HG02884 (cell line): ENCODE data around the gene GALNT4.

Experiments
- ATAC-seq: cut with Tn5 transposase; IDR thresholded peaks from one replicate; pipeline ENCODE4 v1.9.1; 2021; ENCODE audit warnings: mild to moderate bottlenecking, moderate library complexity; ENCODE audit not compliant: unreplicated experiment

The GALNT4 gene

DNA sequence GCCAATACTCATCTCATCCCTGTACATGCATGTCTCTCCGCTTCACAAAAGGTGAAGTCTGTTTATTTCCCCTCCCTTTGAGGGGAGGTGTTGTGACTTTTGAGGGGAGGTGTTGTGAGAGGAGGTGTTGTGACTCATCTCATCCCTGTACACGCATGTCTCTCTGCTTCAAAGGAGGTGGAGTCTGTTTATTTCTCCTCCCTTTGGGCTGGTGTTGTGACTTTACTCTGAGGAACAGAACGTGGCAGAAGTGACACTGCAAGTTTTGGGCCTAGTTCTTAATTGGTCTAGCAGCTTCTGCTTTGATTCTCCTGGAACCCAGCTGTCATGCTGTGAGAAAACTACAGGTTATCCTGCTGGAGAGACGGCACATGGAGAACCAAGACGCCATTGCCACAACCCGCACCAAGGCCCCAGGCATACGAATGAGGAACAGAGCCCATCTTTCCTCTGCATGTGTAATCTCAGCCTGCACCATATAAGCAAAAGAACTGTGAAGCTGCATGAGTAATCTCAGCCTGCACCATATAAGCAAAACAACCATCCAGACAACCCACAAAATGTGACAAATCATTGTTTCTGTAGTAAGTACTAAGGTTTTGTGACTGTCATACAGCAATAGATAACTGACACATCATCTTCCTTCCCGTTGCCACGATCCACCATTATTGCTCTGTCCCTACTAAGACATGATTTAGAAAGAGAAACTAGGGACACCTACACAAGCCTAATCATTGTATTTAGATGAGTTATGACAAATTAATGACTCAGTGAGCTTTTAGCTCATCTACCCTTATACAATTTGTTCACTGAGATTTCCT lies 30.0 kb downstream of the GALNT4 start:
- ATAC-seq: peak; percentile 63

DNA sequence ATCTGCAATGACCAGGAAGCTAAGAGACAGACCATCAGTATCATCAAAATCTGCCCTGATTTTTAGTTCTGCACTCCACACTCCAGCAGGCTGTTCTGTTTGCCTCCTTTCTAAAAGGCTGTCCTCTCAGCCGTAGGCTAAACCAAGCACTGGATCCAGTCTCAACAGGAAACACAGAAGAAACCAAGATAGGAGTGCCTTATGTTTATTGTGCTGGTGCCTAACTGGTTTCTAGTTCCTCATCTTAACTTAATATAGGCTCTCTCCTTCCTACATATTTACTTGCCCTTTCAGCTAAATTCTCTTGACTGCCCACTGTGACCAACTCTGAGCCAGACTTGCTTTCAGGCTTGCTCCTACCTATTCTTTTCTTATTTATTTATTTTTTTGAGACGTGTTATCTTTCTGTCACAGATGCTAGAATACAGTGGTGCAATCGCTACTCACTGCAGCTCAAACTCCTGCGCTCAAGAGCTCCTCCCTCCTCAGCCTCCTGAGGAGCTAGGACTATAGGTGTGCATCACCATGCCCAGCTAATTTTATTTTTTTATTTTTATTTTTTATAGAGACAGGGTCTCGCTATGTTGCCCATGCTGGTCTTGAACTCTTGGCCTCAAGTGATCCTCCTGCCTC lies 30.8 kb downstream of the GALNT4 start:
- peak; percentile 30 for ATAC-seq

DNA sequence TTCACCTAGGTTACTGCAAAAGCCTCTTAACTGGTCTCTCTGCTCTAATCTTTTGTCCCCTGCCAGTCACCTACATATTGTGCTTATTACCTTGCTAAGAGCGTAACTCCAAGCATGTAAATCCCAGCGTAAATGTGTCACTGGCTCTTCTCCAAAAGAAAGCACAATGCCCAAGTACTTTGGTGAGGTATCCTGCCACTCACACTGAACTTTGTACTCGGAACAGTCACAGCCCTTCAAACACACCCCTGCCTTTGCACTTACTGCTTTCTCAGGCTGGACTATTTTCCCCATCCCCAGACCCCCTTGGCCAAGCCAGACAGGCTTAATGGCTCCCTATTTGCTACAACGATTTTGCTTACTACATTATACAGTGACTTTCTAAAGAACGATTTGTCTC lies 31.7 kb downstream of the GALNT4 start:
- ATAC-seq: no peak

DNA sequence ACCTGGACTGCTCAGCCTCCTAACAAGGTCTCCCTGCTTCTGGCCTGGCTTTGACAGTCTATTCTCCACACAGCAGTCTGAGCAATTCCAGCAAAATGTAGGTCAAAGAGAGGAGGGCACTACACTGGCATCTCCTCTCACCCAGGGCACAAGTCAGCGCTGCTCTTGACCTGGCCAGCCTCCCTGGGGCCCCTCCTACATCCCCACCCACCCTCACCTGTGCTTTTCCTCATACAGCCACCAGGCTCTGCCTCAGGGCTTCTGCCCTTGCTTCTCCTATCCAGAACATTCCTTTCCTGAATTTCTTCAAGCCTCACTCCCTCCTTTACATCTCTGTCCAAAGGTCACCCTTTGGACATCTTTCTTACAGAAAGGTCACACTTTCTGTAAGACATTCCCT lies 33.7 kb downstream of the GALNT4 start:
- no peak for ATAC-seq

DNA sequence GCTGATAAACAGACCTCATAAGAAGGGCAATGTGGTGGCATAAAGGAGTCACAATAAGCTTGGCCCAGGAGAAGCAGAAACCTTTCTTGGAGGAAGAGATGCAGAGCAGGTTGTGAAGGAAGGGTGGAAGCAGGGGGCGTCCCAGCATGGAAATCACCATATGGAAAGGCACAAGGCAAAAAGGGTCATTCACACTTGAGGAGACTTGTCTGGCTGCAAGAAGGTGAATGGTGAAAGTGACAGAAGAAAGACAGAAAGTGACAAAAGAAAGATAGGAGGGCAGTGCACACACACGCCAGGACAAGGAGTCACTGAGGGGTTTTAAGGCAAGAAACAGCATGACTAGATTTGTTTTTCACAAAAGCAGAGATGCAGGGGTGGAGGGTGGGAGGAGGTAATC lies 38.3 kb downstream of the GALNT4 start:
- ATAC-seq: no peak

DNA sequence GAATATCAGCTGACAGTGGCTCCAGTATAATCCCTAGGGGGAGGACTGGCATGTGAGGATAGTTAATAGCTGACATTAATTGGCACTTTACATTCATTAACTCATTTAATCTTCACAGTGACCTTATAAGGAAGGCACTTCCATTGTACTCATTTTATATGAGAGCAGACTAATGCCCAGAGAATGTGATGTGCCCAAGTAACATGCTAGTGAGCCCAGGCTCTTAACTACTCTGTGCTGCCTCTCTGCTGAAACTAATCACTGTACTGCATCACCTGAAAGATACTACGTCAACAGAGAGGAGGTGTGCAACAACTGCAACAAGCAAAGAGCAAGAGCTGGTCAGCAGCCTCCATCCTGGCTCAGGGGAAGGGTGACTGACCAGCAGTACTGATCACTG lies 40.1 kb downstream of the GALNT4 start:
- no peak for ATAC-seq

DNA sequence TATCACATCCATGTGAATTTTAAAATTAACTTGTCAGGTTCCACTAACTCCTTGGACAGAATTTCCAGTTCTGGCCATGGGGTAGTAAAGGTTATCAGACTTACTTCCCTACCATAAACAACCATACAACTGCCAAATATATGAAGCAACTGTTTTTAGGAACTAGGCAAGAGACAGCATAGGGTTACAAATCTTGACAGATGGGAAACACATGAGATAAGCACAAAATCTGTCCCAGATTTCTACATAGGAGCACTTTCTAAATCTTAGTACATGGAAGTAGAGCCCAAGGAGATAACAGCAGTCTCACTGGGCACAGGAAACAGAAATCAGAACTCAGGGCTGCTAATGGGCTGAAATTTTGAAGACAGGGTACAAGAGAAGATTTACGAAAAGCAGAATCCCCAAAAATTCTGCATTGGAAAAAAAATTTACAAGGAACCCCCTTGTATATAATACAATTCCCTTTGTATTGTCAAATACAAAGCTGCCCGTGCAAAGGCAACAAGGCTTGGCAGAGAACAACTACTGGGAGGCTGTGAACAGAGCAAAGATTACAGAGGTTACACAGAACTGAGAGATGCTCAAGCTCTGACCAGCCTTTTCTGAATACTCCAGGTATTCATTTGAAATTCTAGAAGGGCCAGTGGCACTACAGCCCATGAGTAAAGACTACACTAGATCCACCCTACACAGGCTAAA lies 43.2 kb downstream of the GALNT4 start:
- ATAC-seq: no peak

DNA sequence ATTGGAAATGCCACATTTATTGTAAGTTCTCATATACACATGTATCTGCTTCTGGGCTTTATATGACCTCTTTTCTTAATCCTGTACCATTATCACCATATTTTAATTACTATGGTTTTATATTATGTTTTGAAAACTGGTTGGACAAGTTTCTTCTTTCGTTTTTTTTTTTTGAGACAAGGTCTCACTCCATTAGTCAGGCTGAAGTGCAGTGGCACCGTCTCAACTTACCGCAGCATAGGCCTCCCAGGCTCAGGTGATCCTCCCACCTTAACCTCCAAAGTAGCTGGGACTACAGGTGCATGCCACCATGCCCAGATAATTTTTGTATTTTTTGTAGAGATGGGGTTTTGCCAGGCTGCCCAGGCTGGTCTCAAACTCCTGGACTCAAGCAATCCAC lies 44.6 kb downstream of the GALNT4 start:
- ATAC-seq: no peak

DNA sequence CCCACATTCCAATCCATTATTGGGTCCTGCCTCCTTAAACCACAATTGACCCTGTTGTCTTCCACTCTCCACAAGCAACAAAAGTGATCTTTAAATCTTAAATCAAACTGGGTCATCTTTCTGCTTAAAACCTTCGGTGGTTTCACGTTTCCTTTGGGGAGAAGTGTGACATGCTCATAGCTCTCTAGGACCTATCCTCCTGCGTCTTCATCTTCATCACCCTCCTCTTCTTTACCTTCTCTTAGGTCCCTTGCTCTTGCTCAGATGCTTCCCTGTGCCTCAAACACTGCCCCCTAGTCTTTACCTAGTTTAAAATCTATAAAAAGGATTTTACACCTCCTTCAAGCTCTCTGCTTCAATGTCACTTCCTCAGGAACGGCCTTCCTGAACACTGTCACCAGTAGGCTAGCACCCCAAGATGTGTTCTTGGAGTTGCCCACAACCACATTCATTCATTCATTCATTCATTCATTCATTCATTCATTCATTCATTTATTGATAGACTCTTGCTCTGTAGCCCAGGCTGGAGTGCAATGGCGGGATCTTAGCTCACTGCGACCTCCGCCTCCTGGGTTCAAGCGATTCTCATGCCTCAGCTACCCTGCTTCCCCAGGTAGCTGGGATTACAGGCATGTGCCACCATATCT lies 46.8 kb downstream of the GALNT4 start:
- ATAC-seq: no peak

DNA sequence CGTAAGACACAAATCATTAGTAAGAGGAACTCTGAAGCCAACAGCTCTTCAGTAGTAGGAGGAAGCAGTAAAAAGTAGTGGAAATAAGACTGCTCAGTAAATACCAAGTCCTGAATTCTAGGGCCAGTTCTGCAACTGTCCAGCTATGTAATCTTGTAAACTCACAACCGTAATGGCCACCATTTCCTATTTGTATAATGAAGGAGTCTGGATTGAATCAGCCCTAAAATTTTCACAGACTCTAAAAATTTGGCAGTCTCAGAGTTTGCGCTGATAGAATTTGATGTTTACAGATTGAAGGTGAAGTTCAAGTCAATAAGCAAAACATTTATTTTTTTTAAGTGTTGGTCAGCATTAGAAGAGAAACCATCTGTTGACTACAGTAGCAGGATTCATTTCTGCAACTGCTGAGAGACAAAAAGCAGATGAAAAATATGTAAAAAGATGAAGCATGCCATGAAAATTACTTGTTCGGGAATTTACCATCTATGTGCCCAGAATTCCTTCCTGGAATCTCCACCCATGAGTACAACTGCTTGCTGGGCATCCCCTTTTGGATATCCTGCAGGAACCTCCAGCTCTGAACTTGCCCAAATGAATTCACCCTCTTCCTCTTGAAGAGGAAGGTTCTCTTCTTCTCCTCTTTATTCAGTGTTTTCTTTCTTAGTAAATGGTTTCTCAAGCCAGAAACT lies 47.5 kb downstream of the GALNT4 start:
- no peak for ATAC-seq

DNA sequence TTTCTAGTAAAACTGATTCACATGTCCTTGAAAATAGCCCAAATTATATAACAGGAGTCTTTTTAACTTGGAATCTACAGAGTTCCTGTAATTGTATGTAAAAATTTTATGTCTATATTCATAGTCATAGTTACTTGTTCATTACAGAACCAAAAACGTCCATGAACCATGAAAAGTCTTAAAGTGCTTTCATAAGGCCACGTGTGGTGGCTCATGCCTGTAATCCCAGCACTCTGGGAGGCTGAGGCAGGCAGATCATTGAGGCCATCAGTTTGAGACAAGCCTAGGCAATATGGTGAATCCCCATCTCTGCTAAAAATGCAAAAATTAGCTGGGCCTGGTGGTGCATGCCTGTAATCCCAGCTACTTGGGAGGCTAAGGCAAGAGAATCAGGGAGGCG lies 48.4 kb downstream of the GALNT4 start:
- no peak for ATAC-seq

DNA sequence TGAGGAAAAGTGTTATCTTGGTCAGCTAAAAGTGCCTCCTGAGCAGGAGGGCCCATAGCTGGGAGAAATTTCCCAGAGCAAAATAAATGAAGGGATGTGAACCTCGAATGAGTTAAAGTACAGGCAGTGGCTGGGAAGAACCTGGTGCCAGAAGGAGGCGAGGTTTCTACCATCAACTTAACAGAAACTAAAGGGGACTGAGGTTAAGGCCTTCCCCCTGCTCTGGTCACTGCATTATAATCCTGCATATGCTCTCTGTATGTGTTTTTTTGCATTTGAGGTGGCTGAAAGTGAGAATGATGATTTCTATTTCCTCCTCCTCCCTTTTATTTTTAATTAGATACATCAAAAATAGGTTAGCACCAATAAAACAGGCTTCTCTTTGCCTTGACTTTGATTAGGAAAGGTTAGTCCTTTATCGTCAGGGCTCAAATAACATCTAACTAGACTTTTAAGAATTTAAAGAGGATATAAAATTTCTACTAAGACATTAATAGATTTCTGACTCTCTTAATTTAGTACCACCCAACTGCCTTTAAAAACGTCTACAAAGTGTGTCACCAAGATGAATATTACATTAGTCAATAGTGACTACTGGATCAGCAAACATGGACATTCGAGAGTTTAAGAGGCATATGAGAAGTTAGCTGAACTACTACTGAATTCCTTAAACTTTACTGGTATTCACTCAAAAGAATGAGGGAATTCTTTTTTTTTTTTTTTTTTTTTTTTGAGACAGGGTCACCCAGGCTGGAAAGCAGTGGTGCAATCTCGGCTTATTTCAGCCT lies 49.2 kb downstream of the GALNT4 start:
- ATAC-seq: no peak

DNA sequence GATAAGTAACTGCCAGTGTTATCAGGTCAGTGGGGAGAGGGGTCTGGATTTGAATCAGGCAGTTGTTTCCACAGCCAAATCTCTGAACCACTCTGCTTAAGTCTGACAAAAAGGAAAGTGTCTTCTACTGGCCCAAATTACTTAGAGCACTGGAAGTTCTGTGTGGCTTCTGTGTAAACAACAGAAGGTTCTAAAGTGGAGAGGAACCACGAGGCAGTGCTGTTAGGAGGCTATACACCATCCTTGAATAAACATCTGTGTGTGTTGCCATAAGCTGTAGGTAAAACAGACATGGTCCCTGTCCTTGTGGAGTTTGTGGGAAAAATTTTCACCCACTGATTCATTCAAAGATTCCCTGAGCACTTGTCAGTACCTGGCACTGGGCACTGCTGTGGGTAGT lies 50.0 kb downstream of the GALNT4 start:
- no peak for ATAC-seq
